GM18505 (cell line): ENCODE results near the gene GNG13.
"Not testable (repeated sequence)": the region's sequence is repeated elsewhere in the genome, so short reads cannot be mapped to it uniquely, and the experiment has no call there.

Source experiments
- ATAC-seq: cut with Tn5 transposase; IDR thresholded peaks from one replicate; pipeline ENCODE4 v1.9.1; 2021; ENCODE audit not compliant: unreplicated experiment
- POLR2A ChIP-seq: IDR thresholded peaks from 4 replicates; pipeline ENCODE4 v1.6.1; 2011; ENCODE audit warnings: borderline replicate concordance; ENCODE audit not compliant: insufficient read depth, insufficient read length; ENCODE audit errors: extremely low read depth

GNG13 gene

GRCh38 chr16:839643-840408 lies 39.3 kb upstream of the GNG13 start:
- no peak for ATAC-seq
- TF ChIP-seq POLR2A, result no peak

- no peak for TF ChIP-seq POLR2A
- ATAC-seq, result no peak
These were observed 38.2 kb upstream of the GNG13 start for GRCh38 chr16:838741-839140.

GRCh38 chr16:836822-837221 lies 36.3 kb upstream of the GNG13 start:
- ATAC-seq, result not testable (repeated sequence)

GRCh38 chr16:836221-836620 lies 35.7 kb upstream of the GNG13 start:
- no peak for TF ChIP-seq POLR2A

GRCh38 chr16:835373-835772 lies 34.8 kb upstream of the GNG13 start:
- no peak for TF ChIP-seq POLR2A
- no peak for ATAC-seq

More at GRCh38 chr16:836221-836620, 35.7 kb upstream of the GNG13 start:
- no peak for ATAC-seq

GRCh38 chr16:833411-833810 lies 32.9 kb upstream of the GNG13 start:
- ATAC-seq, result no peak
- TF ChIP-seq POLR2A, result no peak

GRCh38 chr16:832652-833336 lies 32.3 kb upstream of the GNG13 start:
- no peak for TF ChIP-seq POLR2A
- ATAC-seq, result no peak

GRCh38 chr16:831571-832413 lies 31.3 kb upstream of the GNG13 start:
- no peak for TF ChIP-seq POLR2A
- no peak for ATAC-seq

GRCh38 chr16:830871-831570 lies 30.5 kb upstream of the GNG13 start:
- TF ChIP-seq POLR2A, result no peak
- ATAC-seq, result no peak

- no peak for ATAC-seq
- TF ChIP-seq POLR2A, result no peak
These were observed 29.8 kb upstream of the GNG13 start for GRCh38 chr16:830107-830870.

- TF ChIP-seq POLR2A, result no peak
- no peak for ATAC-seq
These were observed 28.4 kb upstream of the GNG13 start for GRCh38 chr16:828891-829290.

- ATAC-seq, result no peak
- TF ChIP-seq POLR2A, result no peak
These were observed 27.0 kb upstream of the GNG13 start for GRCh38 chr16:827513-827912.
